ENCODE data around the gene TNRC6C. TPM values are rescaled to one million over a fixed set of nuclear protein-coding genes. Genes with fewer than 3 reads are reported as not detected.

Gene TNRC6C
- total and polyA plus RNA-seq, 4 donors: 2.2 to 25.9 (median 13.8) TPM

GRCh38 chr17:78124081-78124835 lies 165.8 kb downstream of the TNRC6C start:
- DNase-seq: no peak
- Histone ChIP-seq H3K27ac (ENCODE audit: low read depth in 1 of 2, low read length in 1 of 2) (peak overlapping the region in 1 of 2 donors; percentile 0), H3K27me3 (ENCODE audit: control insufficient read depth in 3 of 3, insufficient read depth in 3 of 3, low read length in 2 of 3) (no peaks in the 10 kb centered on the region), H3K4me1 (ENCODE audit: control insufficient read depth in 5 of 5, insufficient read depth in 5 of 5, low read length in 5 of 5) (peaks cover 3 to 35% (median 17%) of the 10 kb centered on the region in 5 donors), H3K36me3 (ENCODE audit: control insufficient read depth in 4 of 4, insufficient read depth in 4 of 4, low read length in 4 of 4) (peaks cover 0 to 57% (median 1%) of the 10 kb centered on the region in 4 donors), H3K9ac (ENCODE audit: insufficient read depth in 1 of 2, low read length in 2 of 2) (no peak overlapping the region), H3K9me3 (ENCODE audit: control insufficient read depth in 4 of 4, insufficient read depth in 3 of 4, low read length in 3 of 4) (no peaks in the 10 kb centered on the region), H3K4me3 (no peak overlapping the region)
- TF ChIP-seq, protein P1, sequence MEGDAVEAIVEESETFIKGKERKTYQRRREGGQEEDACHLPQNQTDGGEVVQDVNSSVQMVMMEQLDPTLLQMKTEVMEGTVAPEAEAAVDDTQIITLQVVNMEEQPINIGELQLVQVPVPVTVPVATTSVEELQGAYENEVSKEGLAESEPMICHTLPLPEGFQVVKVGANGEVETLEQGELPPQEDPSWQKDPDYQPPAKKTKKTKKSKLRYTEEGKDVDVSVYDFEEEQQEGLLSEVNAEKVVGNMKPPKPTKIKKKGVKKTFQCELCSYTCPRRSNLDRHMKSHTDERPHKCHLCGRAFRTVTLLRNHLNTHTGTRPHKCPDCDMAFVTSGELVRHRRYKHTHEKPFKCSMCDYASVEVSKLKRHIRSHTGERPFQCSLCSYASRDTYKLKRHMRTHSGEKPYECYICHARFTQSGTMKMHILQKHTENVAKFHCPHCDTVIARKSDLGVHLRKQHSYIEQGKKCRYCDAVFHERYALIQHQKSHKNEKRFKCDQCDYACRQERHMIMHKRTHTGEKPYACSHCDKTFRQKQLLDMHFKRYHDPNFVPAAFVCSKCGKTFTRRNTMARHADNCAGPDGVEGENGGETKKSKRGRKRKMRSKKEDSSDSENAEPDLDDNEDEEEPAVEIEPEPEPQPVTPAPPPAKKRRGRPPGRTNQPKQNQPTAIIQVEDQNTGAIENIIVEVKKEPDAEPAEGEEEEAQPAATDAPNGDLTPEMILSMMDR (IDR thresholded peaks at IDR 0.05; ENCODE audit: control extremely low read depth, extremely low read depth): no peak
- WGBS, 2 donors: 41 to 68% methylated on average over 28 to 30 of the region's 30 CpGs
- no peak for ATAC-seq (ENCODE audit: insufficient read depth, low FRiP score)

DNA sequence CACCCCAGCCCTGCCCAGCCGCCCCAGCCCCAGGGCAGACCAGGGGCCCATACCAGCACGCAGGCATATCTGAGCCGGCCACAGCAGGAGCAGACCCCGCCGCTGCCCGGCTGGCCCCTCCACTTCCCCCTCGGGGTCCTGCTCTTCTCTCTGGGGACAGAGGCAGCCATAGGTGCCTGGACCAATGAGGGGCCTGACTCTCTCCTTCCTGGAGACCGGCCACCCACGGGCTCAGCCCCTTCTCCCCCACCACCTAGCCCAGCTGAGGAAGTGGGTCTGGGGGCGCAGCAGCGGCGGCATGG lies 166.3 kb downstream of the TNRC6C start:
- TF ChIP-seq, protein P1 (IDR thresholded peaks at IDR 0.05; ENCODE audit: control extremely low read depth, extremely low read depth): no peak
- Histone ChIP-seq H3K9ac (ENCODE audit: insufficient read depth in 1 of 2, low read length in 2 of 2) (no peak overlapping the region), H3K4me3 (no peak overlapping the region), H3K4me1 (ENCODE audit: control insufficient read depth in 5 of 5, insufficient read depth in 5 of 5, low read length in 5 of 5) (peaks cover 3 to 40% (median 18%) of the 10 kb centered on the region in 5 donors), H3K9me3 (ENCODE audit: control insufficient read depth in 4 of 4, insufficient read depth in 3 of 4, low read length in 3 of 4) (no peaks in the 10 kb centered on the region), H3K27me3 (ENCODE audit: control insufficient read depth in 3 of 3, insufficient read depth in 3 of 3, low read length in 2 of 3) (no peaks in the 10 kb centered on the region), H3K36me3 (ENCODE audit: control insufficient read depth in 4 of 4, insufficient read depth in 4 of 4, low read length in 4 of 4) (peaks cover 0 to 57% (median 1%) of the 10 kb centered on the region in 4 donors), H3K27ac (ENCODE audit: low read depth in 1 of 2, low read length in 1 of 2) (peak overlapping the region in 1 of 2 donors; percentile 0)
- ATAC-seq (ENCODE audit: insufficient read depth, low FRiP score) (no peak), DNase-seq (no peak)
- 51 to 72% methylated on average over 11 to 12 of the region's 12 CpGs for WGBS, 2 donors

DNA sequence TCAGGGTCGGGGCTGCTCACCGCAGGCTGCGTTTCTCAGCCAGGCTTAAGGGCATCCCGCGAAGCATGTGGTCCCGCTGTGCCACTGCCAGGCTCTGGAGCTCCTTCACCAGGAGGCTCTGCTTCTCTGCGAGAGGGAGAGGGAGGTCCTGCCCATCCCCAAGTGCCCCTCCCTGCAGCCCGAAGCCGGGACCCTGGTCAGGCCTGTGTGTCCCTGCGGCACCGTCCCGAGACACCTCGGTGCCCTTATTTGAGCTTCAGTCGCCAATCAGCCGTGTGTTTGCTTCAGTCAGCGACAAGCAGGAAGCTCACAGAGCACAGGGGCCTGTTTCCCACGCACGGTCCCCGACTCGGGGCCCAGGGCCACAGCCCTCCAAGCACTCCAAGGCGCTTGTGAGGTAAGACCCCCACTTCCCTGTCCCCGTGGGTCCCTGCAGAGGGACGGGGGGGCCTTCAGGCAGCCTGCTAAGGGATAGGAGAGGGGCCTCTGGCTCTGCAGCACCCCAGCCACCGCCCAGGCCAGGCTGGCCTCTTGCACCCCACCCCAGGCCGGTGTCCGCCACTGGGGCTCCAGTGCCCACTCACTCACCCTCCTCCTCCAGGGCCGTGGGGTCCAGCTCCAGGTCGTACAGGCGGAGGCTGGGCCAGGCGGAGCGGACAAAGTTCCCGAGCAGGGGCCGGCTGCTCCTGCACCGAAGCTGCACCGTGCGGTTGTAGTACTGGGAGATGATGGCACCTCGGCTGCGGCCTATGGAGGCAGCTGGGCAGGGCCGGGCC lies 166.8 kb downstream of the TNRC6C start:
- Histone ChIP-seq H3K27ac (ENCODE audit: low read depth in 1 of 2, low read length in 1 of 2) (peak overlapping the region; percentile 7 to 43), H3K4me1 (ENCODE audit: control insufficient read depth in 5 of 5, insufficient read depth in 5 of 5, low read length in 5 of 5) (peaks cover 3 to 44% (median 18%) of the 10 kb centered on the region in 5 donors), H3K36me3 (ENCODE audit: control insufficient read depth in 4 of 4, insufficient read depth in 4 of 4, low read length in 4 of 4) (peaks cover 0 to 57% (median 1%) of the 10 kb centered on the region in 4 donors)

More for the DNA sequence above, 166.8 kb downstream of the TNRC6C start:
- DNase-seq (no peak), ATAC-seq (ENCODE audit: insufficient read depth, low FRiP score) (no peak)
- WGBS, 2 donors: 57 to 70% methylated on average over 38 to 39 of the region's 39 CpGs
- Histone ChIP-seq H3K9ac (ENCODE audit: insufficient read depth in 1 of 2, low read length in 2 of 2) (peak overlapping the region in 1 of 2 donors; percentile 11), H3K9me3 (ENCODE audit: control insufficient read depth in 4 of 4, insufficient read depth in 3 of 4, low read length in 3 of 4) (no peaks in the 10 kb centered on the region), H3K27me3 (ENCODE audit: control insufficient read depth in 3 of 3, insufficient read depth in 3 of 3, low read length in 2 of 3) (no peaks in the 10 kb centered on the region), H3K4me3 (no peak overlapping the region)
- TF ChIP-seq, protein P1 (IDR thresholded peaks at IDR 0.05; ENCODE audit: control extremely low read depth, extremely low read depth): no peak

All from lung (tissue), 12 donors.